A673 (cell line): ENCODE measurements around the gene GH2. TPM values are rescaled to one million over a fixed set of nuclear protein-coding genes. Genes with fewer than 3 reads are reported as not detected.
A peak's percentile ranks its signal among the peaks of the same experiment; 100 is the strongest.

Experiments
- Bru-seq: library from RNA; stranded (reverse); fragments of 400-500 nt; gene quantifications from one replicate; lab custom pipeline; 2021; lab: Mats Ljungman, UMichigan
- BruChase-seq, 2 experiments: library from RNA; stranded (reverse); fragments of 400-500 nt; gene quantifications; one replicate each; lab custom pipeline; 2021; lab: Mats Ljungman, UMichigan
- BruUV-seq: library from RNA; stranded (reverse); fragments of 400-500 nt; replicated peaks from 2 replicates; lab custom pipeline; 2021; lab: Mats Ljungman, UMichigan
- CTCF ChIA-PET: fragments of 300-600 bp; sonication (Branson Sonifier 250); formaldehyde crosslinking; loops from one replicate; lab custom pipeline; 2022; ENCODE audit warnings: antibody characterized with exemption; lab: Charles Lee
- POLR2A ChIA-PET: fragments of 300-600 bp; sonication (Branson Sonifier 250); formaldehyde crosslinking; loops from one replicate; lab custom pipeline; 2022; ENCODE audit warnings: antibody characterized with exemption; ENCODE audit not compliant: low non-redundant PET; lab: Charles Lee
- DNase-seq: peaks from one replicate; pipeline ENCODE4 v3.0.0-alpha.2; 2015; ENCODE audit warnings: low spot score
- H3K27ac ChIP-seq: fragments of 200-600 bp; sonication (generic); 2 replicates; pipeline ENCODE4 v1.5.1; 2016; ENCODE audit warnings: mixed run types, low read depth, mild to moderate bottlenecking, mixed read lengths, antibody characterized with exemption, low read length; ENCODE audit not compliant: poor library complexity, severe bottlenecking
- H3K27me3 ChIP-seq: fragments of 200-600 bp; sonication (generic); replicated peaks from 2 replicates; pipeline ENCODE4 v1.6.1; 2017; ENCODE audit warnings: mixed run types, low read depth, mild to moderate bottlenecking, mixed read lengths, antibody characterized with exemption, low read length; ENCODE audit not compliant: insufficient read depth, poor library complexity
- H3K36me3 ChIP-seq: fragments of 200-600 bp; sonication (generic); 2 replicates; pipeline ENCODE4 v1.6.1; 2016; ENCODE audit warnings: mixed run types, mild to moderate bottlenecking, mixed read lengths, antibody characterized with exemption, low read length; ENCODE audit not compliant: insufficient read depth, poor library complexity, severe bottlenecking
- H3K4me1 ChIP-seq: fragments of 200-600 bp; sonication (generic); 2 replicates; pipeline ENCODE4 v1.6.1; 2017; ENCODE audit warnings: mixed run types, mild to moderate bottlenecking, mixed read lengths, antibody characterized with exemption, low read length; ENCODE audit not compliant: insufficient read depth, poor library complexity, severe bottlenecking
- H3K4me3 ChIP-seq: fragments of 200-600 bp; sonication (generic); 2 replicates; pipeline ENCODE4 v1.5.1; 2016; ENCODE audit warnings: low read depth, mixed run types, mild to moderate bottlenecking, mixed read lengths, low read length; ENCODE audit not compliant: poor library complexity, severe bottlenecking
- H3K9me3 ChIP-seq: fragments of 200-600 bp; sonication (generic); 2 replicates; pipeline ENCODE4 v1.6.1; 2016; ENCODE audit warnings: mixed run types, low read depth, mild to moderate bottlenecking, mixed read lengths, antibody characterized with exemption, low read length; ENCODE audit not compliant: poor library complexity, severe bottlenecking
- EZH2 ChIP-seq: fragments of 200-600 bp; sonication (generic); IDR thresholded peaks from 2 replicates; pipeline ENCODE4 v1.6.1; 2017; ENCODE audit warnings: borderline replicate concordance, low read depth, mild to moderate bottlenecking, mixed read lengths, antibody characterized with exemption, low read length; ENCODE audit not compliant: poor library complexity, severe bottlenecking
- intact Hi-C: fragments of 100-400 bp; cut with micrococcal nuclease; formaldehyde crosslinking; loops from one replicate; pipeline ENCODE4 v1.10.0; 2022; ENCODE audit not compliant: unreplicated experiment
- long read RNA-seq: library from polyadenylated mRNA; stranded (forward); transcript quantifications from one replicate; pipeline ENCODE4 v2.0.0, GENCODE V29; 2022
- total RNA-seq: library from RNA; stranded (reverse); gene quantifications from 2 replicates; pipeline ENCODE4 v1.2.3, GENCODE V29; 2021
- TF ChIP-seq, protein P1 (sequence below): fragments of 300-800, 200-600 bp; sonication (generic); conservative IDR thresholded peaks from 2 replicates; pipeline ENCODE4 v1.5.1; 2017; ENCODE audit warnings: low read depth, mild to moderate bottlenecking, antibody characterized with exemption, low read length, moderate library complexity, mixed read lengths

Gene GH2
- total RNA-seq (not detected in 2 replicates), Bru-seq, nascent RNA (not detected), BruChase-seq, experiment 1, labeled RNA remaining after a 2-hour chase (not detected), BruChase-seq, experiment 2, labeled RNA remaining after a 6-hour chase (not detected)
- long read RNA-seq = 0 reads

DNA sequence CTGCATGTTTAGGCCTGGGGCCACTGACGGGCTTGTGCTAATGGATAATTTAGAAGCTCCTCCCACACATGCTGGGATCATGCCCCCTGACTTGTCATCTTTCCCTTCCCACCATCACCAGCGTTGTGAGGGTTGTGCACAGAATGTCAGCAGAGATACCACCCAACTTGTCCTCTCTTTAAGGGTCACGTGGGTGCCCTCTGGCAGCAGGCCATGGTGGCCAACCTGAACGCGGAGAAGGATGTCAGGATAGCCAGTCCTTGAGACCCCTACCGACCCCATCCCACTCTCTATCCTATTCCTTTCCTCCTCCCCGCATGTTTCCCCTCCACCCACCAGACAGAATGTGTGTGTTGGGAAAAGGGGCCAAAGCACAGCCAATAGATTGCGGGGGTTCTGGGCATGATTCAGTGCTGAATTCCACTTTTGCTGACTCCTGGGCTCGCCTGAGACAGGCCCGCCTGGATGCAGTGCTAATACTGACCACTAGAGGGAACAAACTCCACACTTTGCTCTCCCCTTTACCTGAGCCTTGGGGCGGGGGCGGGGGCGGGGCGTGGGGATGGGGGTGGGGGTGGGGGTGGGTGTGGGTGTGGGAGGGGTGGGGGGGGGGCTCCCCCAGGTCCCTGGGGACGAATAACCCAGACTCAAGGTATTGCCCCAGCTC, at the start of gene GH2:
TSS of gene GH2 (minus strand) at position 10 of the 667 bp plus-strand sequence. CDS start 143 bp downstream, outside the sequence.
- POLR2A ChIA-PET = no interaction called here
- H3K27me3 ChIP-seq = no peaks in the 10 kb centered on the region
- no peaks in the 10 kb centered on the region for H3K9me3 ChIP-seq
- no TSS peak for BruUV-seq
- CTCF ChIA-PET = interaction anchor here (0.5 to 0.7 kb wide), 3 partner anchors 7 to 116 kb away, joined by 3 read pairs; partner anchors contain the start of genes CCDC47 and PRR29
- TF ChIP-seq, protein P1, sequence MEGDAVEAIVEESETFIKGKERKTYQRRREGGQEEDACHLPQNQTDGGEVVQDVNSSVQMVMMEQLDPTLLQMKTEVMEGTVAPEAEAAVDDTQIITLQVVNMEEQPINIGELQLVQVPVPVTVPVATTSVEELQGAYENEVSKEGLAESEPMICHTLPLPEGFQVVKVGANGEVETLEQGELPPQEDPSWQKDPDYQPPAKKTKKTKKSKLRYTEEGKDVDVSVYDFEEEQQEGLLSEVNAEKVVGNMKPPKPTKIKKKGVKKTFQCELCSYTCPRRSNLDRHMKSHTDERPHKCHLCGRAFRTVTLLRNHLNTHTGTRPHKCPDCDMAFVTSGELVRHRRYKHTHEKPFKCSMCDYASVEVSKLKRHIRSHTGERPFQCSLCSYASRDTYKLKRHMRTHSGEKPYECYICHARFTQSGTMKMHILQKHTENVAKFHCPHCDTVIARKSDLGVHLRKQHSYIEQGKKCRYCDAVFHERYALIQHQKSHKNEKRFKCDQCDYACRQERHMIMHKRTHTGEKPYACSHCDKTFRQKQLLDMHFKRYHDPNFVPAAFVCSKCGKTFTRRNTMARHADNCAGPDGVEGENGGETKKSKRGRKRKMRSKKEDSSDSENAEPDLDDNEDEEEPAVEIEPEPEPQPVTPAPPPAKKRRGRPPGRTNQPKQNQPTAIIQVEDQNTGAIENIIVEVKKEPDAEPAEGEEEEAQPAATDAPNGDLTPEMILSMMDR = peak; percentile 61
- no peak for TF ChIP-seq EZH2
- no peaks in the 10 kb centered on the region for H3K36me3 ChIP-seq
- no peaks in the 10 kb centered on the region for H3K4me1 ChIP-seq
- no peak within 1 kb of the TSS for H3K4me3 ChIP-seq
- intact Hi-C loops = no loop called here
- H3K27ac ChIP-seq = no peak within 1 kb of the TSS
- DNase-seq = peak; percentile 59

DNA sequence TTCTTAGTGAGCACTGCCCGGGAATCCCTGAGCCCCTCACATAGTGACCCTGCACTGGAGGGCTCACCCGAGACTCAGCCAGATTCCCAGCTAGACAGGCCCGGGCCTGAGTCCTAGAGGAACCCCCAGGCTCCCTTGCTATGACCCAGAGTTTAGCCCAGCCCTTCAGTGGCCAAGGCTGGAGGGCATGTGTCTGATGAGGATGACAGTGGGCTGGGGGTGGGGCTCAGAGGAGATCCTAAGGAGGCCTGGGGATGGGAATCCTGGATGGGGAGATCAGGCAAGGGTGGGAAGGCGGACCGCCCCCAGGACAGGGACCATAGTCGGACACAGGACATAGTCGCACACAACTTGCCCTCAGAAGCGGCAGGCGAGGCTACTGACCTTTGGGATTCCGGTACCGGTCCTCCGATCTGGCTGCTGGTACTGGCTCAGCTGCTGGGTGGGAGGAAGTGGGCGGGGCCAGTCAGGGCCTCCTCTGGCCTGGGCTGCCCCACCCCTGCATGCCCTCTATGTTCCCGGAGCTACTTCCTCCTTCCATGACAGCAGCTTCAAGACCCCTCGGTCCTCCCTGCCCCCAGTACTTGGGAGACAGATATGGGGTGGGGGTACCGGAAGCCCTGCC, 49.3 kb upstream of the GH2 start:
- DNase-seq = no peak
- ChIA-PET CTCF (no interaction called here), POLR2A (no interaction called here)
- no TSS peak for BruUV-seq
- no peak overlapping the region for H3K27ac ChIP-seq
- H3K4me1 ChIP-seq = peaks cover 15% of the 10 kb centered on the region
- TF ChIP-seq, protein P1 = no peak
- no peak for TF ChIP-seq EZH2
- H3K36me3 ChIP-seq = no peaks in the 10 kb centered on the region
- no peak overlapping the region for H3K4me3 ChIP-seq
- no peaks in the 10 kb centered on the region for H3K27me3 ChIP-seq
- no peaks in the 10 kb centered on the region for H3K9me3 ChIP-seq
- intact Hi-C loops = no loop called here

DNA sequence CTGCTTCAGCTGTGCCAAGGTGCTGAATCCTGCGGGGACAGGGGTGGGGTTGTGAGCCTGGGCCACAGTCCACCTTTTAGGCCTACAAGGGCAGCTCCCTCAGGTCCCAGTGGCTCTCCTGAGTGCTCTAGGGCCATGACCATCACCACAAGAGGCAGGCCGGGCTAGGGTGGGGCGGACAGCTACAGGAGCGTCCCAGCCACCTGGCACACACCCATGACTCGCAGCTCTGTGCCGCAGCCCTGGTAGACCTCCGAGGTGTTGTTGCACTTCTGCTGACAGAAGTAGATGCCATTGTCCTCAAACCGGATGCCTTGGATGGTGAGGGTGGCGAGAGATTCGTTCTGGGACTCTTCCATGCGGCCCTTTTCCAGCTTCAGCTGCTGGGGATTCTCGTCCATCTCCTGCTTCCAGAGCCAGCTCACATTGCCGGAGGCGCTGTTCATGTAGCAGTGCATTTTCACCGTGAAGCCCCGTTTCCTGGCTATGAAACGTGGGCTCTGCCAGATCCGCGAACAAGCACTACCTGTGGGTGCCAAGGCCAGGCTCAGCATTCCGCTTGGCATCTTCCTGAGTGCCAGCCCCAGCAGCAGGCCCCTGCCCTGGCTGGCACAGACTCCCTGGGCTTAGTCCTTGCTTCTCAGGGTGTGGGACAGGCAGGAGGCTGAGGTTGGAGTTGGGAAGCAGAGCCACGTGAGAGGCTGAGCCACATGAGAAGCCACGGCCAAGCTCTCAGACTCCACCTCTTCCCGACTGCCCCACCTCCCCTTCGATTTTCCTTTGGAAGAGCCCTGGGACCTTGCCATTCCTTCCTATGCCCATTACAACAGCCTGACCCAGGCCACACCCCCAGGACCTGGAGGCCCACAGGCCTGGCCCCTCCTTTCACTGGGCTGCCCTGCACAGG, 48.4 kb upstream of the GH2 start:
- DNase-seq = no peak
- intact Hi-C loops = no loop called here
- Histone ChIP-seq H3K27me3 (no peaks in the 10 kb centered on the region), H3K9me3 (no peaks in the 10 kb centered on the region), H3K4me3 (no peak overlapping the region), H3K27ac (no peak overlapping the region), H3K4me1 (peaks cover 15% of the 10 kb centered on the region), H3K36me3 (no peaks in the 10 kb centered on the region)
- TF ChIP-seq, protein P1 = no peak
- no peak for TF ChIP-seq EZH2
- BruUV-seq = no TSS peak
- ChIA-PET CTCF (no interaction called here), POLR2A (no interaction called here)
